Measurements from ENCODE around the gene TSPAN17. TPM values are rescaled to one million over a fixed set of nuclear protein-coding genes. Genes with fewer than 3 reads are reported as not detected.

Gene TSPAN17
- total and polyA plus RNA-seq, 2 donors from 2014 or later = 32.1 to 34.3 TPM

- FAIRE-seq (no peak), DNase-seq (no peak)
- Histone ChIP-seq H3K27me3 (ENCODE audit: control insufficient read depth, insufficient read depth, low read length) (no peaks in the 10 kb centered on the region), H3K9me3 (ENCODE audit: control insufficient read depth in 2 of 3, insufficient read depth in 1 of 3, low read length in 3 of 3) (no peaks in the 10 kb centered on the region), H3K36me3 (ENCODE audit: control insufficient read depth in 2 of 3, insufficient read depth in 3 of 3, low read length in 3 of 3) (no peaks in the 10 kb centered on the region), H3K9ac (ENCODE audit: low read length in 3 of 3) (no peak overlapping the region), H3K27ac (ENCODE audit: low read depth in 2 of 2, low read length in 2 of 2) (no peak overlapping the region), H3K4me3 (ENCODE audit: low read length in 3 of 3) (no peak overlapping the region), H3K4me1 (ENCODE audit: control insufficient read depth in 2 of 3, insufficient read depth in 2 of 3, low read depth in 1 of 3, low read length in 3 of 3) (peaks cover 0 to 11% (median 7%) of the 10 kb centered on the region in 3 donors)
- TF ChIP-seq CTCF (IDR thresholded peaks at IDR 0.05; ENCODE audit: borderline replicate concordance, extremely low read depth, insufficient read depth) = no peak
- intact Hi-C loops (cut with DNase I) = no loop called here
Measured at GRCh38 chr5:176644878-176645670, 2.2 kb upstream of the TSPAN17 start.

GRCh38 chr5:176646049-176646706 is 1.1 kb upstream of the TSPAN17 start:
- no peak overlapping the region for H3K27ac ChIP-seq (ENCODE audit: low read depth in 2 of 2, low read length in 2 of 2)
- H3K27me3 ChIP-seq (ENCODE audit: control insufficient read depth, insufficient read depth, low read length) = no peaks in the 10 kb centered on the region
- peak overlapping the region in 1 of 3 donors; percentile 84 for H3K4me3 ChIP-seq (ENCODE audit: low read length in 3 of 3)
- no peak for TF ChIP-seq CTCF (IDR thresholded peaks at IDR 0.05; ENCODE audit: borderline replicate concordance, extremely low read depth, insufficient read depth)
- FAIRE-seq (no peak), DNase-seq (no peak)
- H3K4me1 ChIP-seq (ENCODE audit: control insufficient read depth in 2 of 3, insufficient read depth in 2 of 3, low read depth in 1 of 3, low read length in 3 of 3) = peaks cover 0 to 11% (median 7%) of the 10 kb centered on the region in 3 donors
- H3K36me3 ChIP-seq (ENCODE audit: control insufficient read depth in 2 of 3, insufficient read depth in 3 of 3, low read length in 3 of 3) = no peaks in the 10 kb centered on the region
- no peaks in the 10 kb centered on the region for H3K9me3 ChIP-seq (ENCODE audit: control insufficient read depth in 2 of 3, insufficient read depth in 1 of 3, low read length in 3 of 3)
- peak overlapping the region in 1 of 3 donors; percentile 66 for H3K9ac ChIP-seq (ENCODE audit: low read length in 3 of 3)
- intact Hi-C loops (cut with DNase I) = no loop called here

GRCh38 chr5:176646707-176647029 is 616 bp upstream of the TSPAN17 start:
- intact Hi-C loops (cut with DNase I) = no loop called here
- Histone ChIP-seq H3K4me3 (ENCODE audit: low read length in 3 of 3) (peak overlapping the region; percentile 65 to 84 (median 67)), H3K4me1 (ENCODE audit: control insufficient read depth in 2 of 3, insufficient read depth in 2 of 3, low read depth in 1 of 3, low read length in 3 of 3) (peaks cover 0 to 11% (median 7%) of the 10 kb centered on the region in 3 donors), H3K27ac (ENCODE audit: low read depth in 2 of 2, low read length in 2 of 2) (peak overlapping the region in 1 of 2 donors; percentile 43), H3K9me3 (ENCODE audit: control insufficient read depth in 2 of 3, insufficient read depth in 1 of 3, low read length in 3 of 3) (no peaks in the 10 kb centered on the region), H3K9ac (ENCODE audit: low read length in 3 of 3) (peak overlapping the region; percentile 34 to 66 (median 50)), H3K36me3 (ENCODE audit: control insufficient read depth in 2 of 3, insufficient read depth in 3 of 3, low read length in 3 of 3) (no peaks in the 10 kb centered on the region), H3K27me3 (ENCODE audit: control insufficient read depth, insufficient read depth, low read length) (no peaks in the 10 kb centered on the region)
- TF ChIP-seq CTCF (IDR thresholded peaks at IDR 0.05; ENCODE audit: borderline replicate concordance, extremely low read depth, insufficient read depth) = no peak
- no peak for DNase-seq
- FAIRE-seq = no peak
